Heart right ventricle (tissue), 16 donors: ENCODE measurements around the gene ENTPD8. TPM values are rescaled to one million over a fixed set of nuclear protein-coding genes. Genes with fewer than 3 reads are reported as not detected.

Experiments used
- ATAC-seq, 8 donors: fragments of 200-7000 bp; cut with Tn5 transposase; one replicate each; pipeline ENCODE4 v1.9.1; 2020; ENCODE audit warnings: mild to moderate bottlenecking in 8 of 8, moderate library complexity in 8 of 8, moderate number of reproducible peaks in 1 of 8
- DNase-seq, 2 donors: peaks; one replicate each; pipeline ENCODE4 v3.0.0-alpha.2; 2020
- H3K27ac ChIP-seq, 10 donors: fragments of 200-600 bp; sonication (generic) in 2 of 10; one replicate each; pipeline versions ENCODE4 v1.5.0 to v1.8.0; 2020 to 2022; ENCODE audit warnings: mild to moderate bottlenecking in 3 of 10
- H3K27me3 ChIP-seq, 7 donors: fragments of 200-600 bp; one replicate each; pipeline ENCODE4 v1.8.0; 2021 to 2022; ENCODE audit warnings: mild to moderate bottlenecking in 2 of 7
- H3K36me3 ChIP-seq, 9 donors: fragments of 200-600 bp; sonication (generic) in 1 of 9; one replicate each; pipeline versions ENCODE4 v1.5.0 to v1.8.0; 2020 to 2022; ENCODE audit warnings: mild to moderate bottlenecking in 2 of 9
- H3K4me1 ChIP-seq, 9 donors: fragments of 200-600 bp; sonication (generic) in 1 of 9; one replicate each; pipeline versions ENCODE4 v1.5.0 to v1.8.0; 2020 to 2022; ENCODE audit warnings: mild to moderate bottlenecking in 4 of 9
- H3K4me3 ChIP-seq, 10 donors: fragments of 200-600 bp; sonication (generic) in 2 of 10; one replicate each; pipeline versions ENCODE4 v1.5.0 to v1.8.0; 2020 to 2022; ENCODE audit warnings: mild to moderate bottlenecking in 7 of 10, moderate library complexity in 2 of 10
- H3K9me3 ChIP-seq, 11 donors: fragments of 200-600 bp in 10 of 11; sonication (generic) in 2 of 11; one replicate each; pipeline versions ENCODE4 v1.5.0 to v1.8.0; 2013 to 2022; ENCODE audit warnings: mild to moderate bottlenecking in 2 of 11, control low read depth in 1 of 11, moderate library complexity in 1 of 11
- WGBS, 2 donors: extraction: QIAGEN DNeasy Blood & Tissue Kit; methylation state at CpG; one replicate each; pipeline ENCODE4 v1.1.7; 2013; ENCODE audit warnings: inconsistent platforms in 1 of 2; 5-methylcytosine and 5-hydroxymethylcytosine counted together
- intact Hi-C, 10 donors: fragments of 100-400 bp; cut with DNase I; formaldehyde crosslinking; loops; one replicate each; pipeline versions ENCODE4 v1.11.1 to v1.14.2; 2022
- polyA plus RNA-seq, 2 donors: library from polyadenylated mRNA; stranded (reverse); fragments of 200-250 nt; gene quantifications; one replicate each; pipeline ENCODE4 v1.2.3, GENCODE V29; 2013
- total RNA-seq, 10 donors: library from RNA; stranded (reverse); fragmentation: NEBNext Ultra II Directional in 3 of 10; extraction: Animal tissue kit (Norgen Biotek cat#: 25700) in 3 of 10; gene quantifications; one replicate each; pipeline versions ENCODE4 v1.2.1 to v1.2.4, GENCODE V29; 2021 to 2023
- TF ChIP-seq, protein P1 (sequence below), 9 donors: fragments of 200-600 bp; sonication (generic) in 2 of 9; IDR thresholded peaks; one replicate each; pipeline versions ENCODE4 v1.5.0 to v1.8.0; 2021 to 2022; ENCODE audit warnings: antibody characterized with exemption in 9 of 9, mild to moderate bottlenecking in 5 of 9, moderate library complexity in 1 of 9
- donor health status: Arrhythmogenic right ventricular cardiomyopathy.
- donor health status: ischemic (EF 13 %, LVEDD 7.1; RV severe dilation, severe dysfunction).
- donor health status: healthy with polysubstance abuse.
- donor health status: DM: no; HTN: yes; CAD: no.
- donor health status: DM: no; HTN: no; CAD: no.
- donor health status: ischemic (EF 25% LVEDD 6.9; RV normal size, moderate dysfunction).
- donor health status: ischemic (EF 25% LVEDD 5.7; RV mildly dilated, moderate dysfunction).
- donor health status: healthy.
- donor health status: DM: yes; HTN: yes; CAD: no.
- donor health status: Ischemic cardiomyopathy.
- donor health status: ischemic (EF 35%, LVEDD 5.7; RV mildly dilated, moderate dysfunction).
- donor health status: nonischemic (EF 11% LVEDD 7.7; RV severe dilation, severe dysfunction).
- donor health status: DM: yes; HTN: yes; CAD: no.
- donor health status: PGD.
- donor health status: ischemic (EF 29% LVEDD 5.4; RV normal size, mild dysfunction).
- donor health status: nonischemic (EF 23%, LVEDD 6.1; RV moderate dilation, normal function).

ENTPD8 gene
- total and polyA plus RNA-seq, 12 donors, result 0.03 to 0.15 TPM; not detected in 10

DNA sequence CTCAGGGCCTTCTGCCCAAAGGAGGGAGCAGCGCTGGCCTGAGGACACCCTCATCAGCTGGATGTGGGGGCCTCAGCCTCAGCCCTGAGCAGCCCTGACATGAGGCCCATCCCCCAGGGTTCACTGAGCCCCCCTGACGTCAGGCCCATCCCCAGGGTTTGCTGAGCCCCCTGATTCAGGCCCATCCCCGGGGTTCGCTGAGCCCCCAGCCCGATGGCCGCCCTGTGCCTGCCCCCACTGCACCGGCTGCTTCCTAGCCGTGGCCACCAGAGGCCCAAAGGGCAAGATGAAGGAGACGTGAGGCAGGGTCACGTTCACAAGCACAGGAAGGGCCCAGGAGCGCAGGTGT is 37.4 kb upstream of the ENTPD8 start:
- H3K36me3 ChIP-seq, result peaks cover 0 to 24% (median 0%) of the 10 kb centered on the region in 9 donors
- WGBS, 2 donors, result 87 to 88% methylated on average over 11 of the region's 11 CpGs
- TF ChIP-seq, protein P1, sequence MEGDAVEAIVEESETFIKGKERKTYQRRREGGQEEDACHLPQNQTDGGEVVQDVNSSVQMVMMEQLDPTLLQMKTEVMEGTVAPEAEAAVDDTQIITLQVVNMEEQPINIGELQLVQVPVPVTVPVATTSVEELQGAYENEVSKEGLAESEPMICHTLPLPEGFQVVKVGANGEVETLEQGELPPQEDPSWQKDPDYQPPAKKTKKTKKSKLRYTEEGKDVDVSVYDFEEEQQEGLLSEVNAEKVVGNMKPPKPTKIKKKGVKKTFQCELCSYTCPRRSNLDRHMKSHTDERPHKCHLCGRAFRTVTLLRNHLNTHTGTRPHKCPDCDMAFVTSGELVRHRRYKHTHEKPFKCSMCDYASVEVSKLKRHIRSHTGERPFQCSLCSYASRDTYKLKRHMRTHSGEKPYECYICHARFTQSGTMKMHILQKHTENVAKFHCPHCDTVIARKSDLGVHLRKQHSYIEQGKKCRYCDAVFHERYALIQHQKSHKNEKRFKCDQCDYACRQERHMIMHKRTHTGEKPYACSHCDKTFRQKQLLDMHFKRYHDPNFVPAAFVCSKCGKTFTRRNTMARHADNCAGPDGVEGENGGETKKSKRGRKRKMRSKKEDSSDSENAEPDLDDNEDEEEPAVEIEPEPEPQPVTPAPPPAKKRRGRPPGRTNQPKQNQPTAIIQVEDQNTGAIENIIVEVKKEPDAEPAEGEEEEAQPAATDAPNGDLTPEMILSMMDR (IDR thresholded peaks at IDR 0.05), result no peak
- H3K27ac ChIP-seq, result no peak overlapping the region
- no peak overlapping the region for H3K4me3 ChIP-seq
- H3K4me1 ChIP-seq, result peaks cover 0 to 12% (median 0%) of the 10 kb centered on the region in 9 donors
- ATAC-seq, result peak in 1 of 8 donors; percentile 32
- H3K9me3 ChIP-seq, result peaks cover 0 to 26% (median 7%) of the 10 kb centered on the region in 11 donors
- intact Hi-C loops, result no loop called here
- DNase-seq, result no peak
- no peaks in the 10 kb centered on the region for H3K27me3 ChIP-seq

DNA sequence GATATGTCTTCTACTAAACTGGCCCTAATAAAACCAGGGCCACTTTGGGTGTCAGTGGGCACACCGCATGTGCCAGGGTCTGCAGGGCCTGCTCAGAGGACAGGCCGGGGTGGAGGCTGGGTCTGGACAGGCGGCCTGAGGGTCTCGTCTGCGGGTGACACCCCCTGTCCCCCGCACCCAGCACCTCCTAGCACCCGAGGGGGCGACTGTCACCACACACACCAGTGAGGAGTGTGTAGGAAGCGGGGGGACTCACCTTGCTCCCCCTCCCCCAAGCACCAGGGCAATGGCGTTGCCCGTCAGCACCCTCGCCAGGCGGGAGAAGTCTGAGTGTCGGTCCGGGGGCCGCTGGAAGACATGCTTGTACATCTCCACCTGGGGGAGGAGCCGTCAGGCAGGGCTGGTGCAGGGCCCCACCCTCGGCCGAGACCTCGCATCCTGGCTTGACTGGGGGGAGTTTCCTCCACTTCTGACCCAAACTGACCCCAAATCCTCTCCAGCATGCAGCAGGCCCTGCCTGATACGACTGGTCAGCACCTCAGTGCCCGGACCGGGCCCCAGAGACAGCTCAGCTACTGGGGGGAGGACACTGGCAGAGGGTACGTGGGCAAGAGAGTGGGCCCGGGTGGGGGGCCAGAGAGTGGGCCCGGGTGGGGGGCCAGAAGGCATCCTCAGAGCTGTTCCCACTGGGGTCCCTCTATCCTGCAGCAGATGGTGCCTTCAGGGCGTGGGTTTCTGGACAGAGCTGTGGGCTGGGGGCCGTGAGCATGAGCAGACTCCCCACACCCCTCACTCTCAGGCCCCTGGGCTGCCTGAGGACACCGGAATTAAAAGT is 36.8 kb upstream of the ENTPD8 start:
- ATAC-seq (peak in 1 of 8 donors; percentile 20), DNase-seq (no peak)
- H3K4me1 ChIP-seq, result peaks cover 0 to 12% (median 0%) of the 10 kb centered on the region in 9 donors
- H3K27ac ChIP-seq, result no peak overlapping the region
- intact Hi-C loops, result no loop called here
- WGBS, 2 donors, result 81 to 84% methylated on average over 29 of the region's 29 CpGs
- no peaks in the 10 kb centered on the region for H3K27me3 ChIP-seq
- TF ChIP-seq, protein P1 (IDR thresholded peaks at IDR 0.05), result no peak
- no peak overlapping the region for H3K4me3 ChIP-seq
- H3K9me3 ChIP-seq, result peaks cover 0 to 26% (median 7%) of the 10 kb centered on the region in 11 donors
- H3K36me3 ChIP-seq, result peaks cover 0 to 24% (median 0%) of the 10 kb centered on the region in 9 donors

DNA sequence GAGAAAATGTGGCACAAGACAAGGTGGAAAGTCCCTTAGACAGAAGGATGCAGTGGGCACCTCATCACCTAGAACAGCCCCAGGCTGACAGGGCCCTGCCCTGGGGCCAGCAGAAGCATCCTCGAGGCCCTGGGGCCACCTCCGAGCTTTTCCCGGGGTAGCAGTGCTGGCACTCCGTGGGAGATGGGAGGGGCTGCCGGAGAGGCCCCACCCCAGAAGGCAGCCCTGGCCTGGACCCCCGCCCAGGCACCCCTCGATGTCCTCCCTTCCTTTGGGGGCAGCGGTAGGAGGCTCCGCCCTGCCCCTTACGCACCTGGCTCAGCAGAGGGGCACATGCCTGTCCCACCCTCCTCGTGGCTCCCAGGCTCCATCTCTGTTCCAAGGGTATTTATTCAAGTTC is 35.7 kb upstream of the ENTPD8 start:
- ATAC-seq (peak in 1 of 8 donors; percentile 23), DNase-seq (no peak)
- Histone ChIP-seq H3K4me3 (no peak overlapping the region), H3K4me1 (peaks cover 0 to 3% (median 0%) of the 10 kb centered on the region in 9 donors), H3K9me3 (peaks cover 0 to 26% (median 7%) of the 10 kb centered on the region in 11 donors), H3K27me3 (no peaks in the 10 kb centered on the region), H3K36me3 (peaks cover 0 to 24% (median 0%) of the 10 kb centered on the region in 9 donors), H3K27ac (no peak overlapping the region)
- TF ChIP-seq, protein P1 (IDR thresholded peaks at IDR 0.05), result no peak
- intact Hi-C loops, result no loop called here
- 89 to 91% methylated on average over 11 of the region's 11 CpGs for WGBS, 2 donors

DNA sequence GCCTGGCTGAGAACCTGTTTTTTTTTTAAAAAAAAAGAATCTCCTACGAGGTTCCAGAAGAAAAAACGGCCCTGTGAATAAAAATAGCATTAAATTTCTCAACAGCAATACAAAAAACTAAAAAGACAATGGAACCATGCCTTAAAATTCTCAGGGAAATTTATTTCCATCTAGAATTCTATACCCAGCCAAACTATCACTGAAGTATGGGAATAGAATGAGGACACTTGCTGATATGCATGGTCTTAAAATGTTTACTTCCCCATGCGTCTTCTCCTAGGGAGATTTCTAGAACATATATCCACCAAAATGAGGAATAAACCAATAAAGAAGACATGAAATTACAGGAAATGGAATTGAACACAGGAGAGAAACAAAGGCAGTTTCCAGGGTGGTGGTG is 34.5 kb upstream of the ENTPD8 start:
- H3K4me3 ChIP-seq, result no peak overlapping the region
- WGBS, 2 donors, result 87 to 88% methylated on average over 3 of the region's 3 CpGs
- TF ChIP-seq, protein P1 (IDR thresholded peaks at IDR 0.05), result no peak
- no peaks in the 10 kb centered on the region for H3K27me3 ChIP-seq
- no peak overlapping the region for H3K27ac ChIP-seq
- intact Hi-C loops, result no loop called here
- DNase-seq (no peak), ATAC-seq (no peak)
- peaks cover 0 to 23% (median 0%) of the 10 kb centered on the region in 9 donors for H3K36me3 ChIP-seq
- H3K4me1 ChIP-seq, result no peaks in the 10 kb centered on the region
- H3K9me3 ChIP-seq, result peaks cover 0 to 26% (median 7%) of the 10 kb centered on the region in 11 donors
